ENCODE measurements around the gene THAP12. TPM values are rescaled to one million over a fixed set of nuclear protein-coding genes. Genes with fewer than 3 reads are reported as not detected.

THAP12 gene
- total RNA-seq, 1 experiment from 2014 or later, result 82.0 TPM

GRCh38 chr11:76382209-76382608 lies 1.3 kb upstream of the THAP12 start:
- in situ Hi-C loops (cut with HindIII; ENCODE audit: low sequenced_read_pairs), result loop anchor here (10.0 kb wide), 1 partner anchor 63 kb away; the partner anchor contains the start of gene EMSY
- DNase-seq (ENCODE audit: low spot score), result no peak

- in situ Hi-C loops (cut with HindIII; ENCODE audit: low sequenced_read_pairs), result loop anchor here (10.0 kb wide), 1 partner anchor 64 kb away; the partner anchor contains the start of gene EMSY
- peak; percentile 23 for DNase-seq (ENCODE audit: low spot score)
Measured at GRCh38 chr11:76380159-76380976, 564 bp downstream of the THAP12 start.

- in situ Hi-C loops (cut with HindIII; ENCODE audit: low sequenced_read_pairs), result loop anchor here (10.0 kb wide), 1 partner anchor 65 kb away; the partner anchor contains the start of gene EMSY
- DNase-seq (ENCODE audit: low spot score), result no peak
Measured at GRCh38 chr11:76379807-76380158, 1.1 kb downstream of the THAP12 start.

GRCh38 chr11:76376746-76377558 lies 4.0 kb downstream of the THAP12 start:
- in situ Hi-C loops (cut with HindIII; ENCODE audit: low sequenced_read_pairs), result no loop called here
- no peak for DNase-seq (ENCODE audit: low spot score)

GRCh38 chr11:76371170-76371569 lies 9.8 kb downstream of the THAP12 start:
- DNase-seq (ENCODE audit: low spot score), result no peak
- in situ Hi-C loops (cut with HindIII; ENCODE audit: low sequenced_read_pairs), result no loop called here

GRCh38 chr11:76369406-76369805 lies 11.5 kb downstream of the THAP12 start:
- in situ Hi-C loops (cut with HindIII; ENCODE audit: low sequenced_read_pairs), result no loop called here

GRCh38 chr11:76368490-76368889 lies 12.4 kb downstream of the THAP12 start:
- in situ Hi-C loops (cut with HindIII; ENCODE audit: low sequenced_read_pairs), result no loop called here
- no peak for DNase-seq (ENCODE audit: low spot score)

More at GRCh38 chr11:76369406-76369805, 11.5 kb downstream of the THAP12 start:
- no peak for DNase-seq (ENCODE audit: low spot score)

- in situ Hi-C loops (cut with HindIII; ENCODE audit: low sequenced_read_pairs), result no loop called here
- no peak for DNase-seq (ENCODE audit: low spot score)
Measured at GRCh38 chr11:76365038-76365679, 15.8 kb downstream of the THAP12 start.

GRCh38 chr11:76362716-76363115 lies 18.2 kb downstream of the THAP12 start:
- in situ Hi-C loops (cut with HindIII; ENCODE audit: low sequenced_read_pairs), result no loop called here

GRCh38 chr11:76361776-76362175 lies 19.2 kb downstream of the THAP12 start:
- in situ Hi-C loops (cut with HindIII; ENCODE audit: low sequenced_read_pairs), result no loop called here

More at GRCh38 chr11:76362716-76363115, 18.2 kb downstream of the THAP12 start:
- DNase-seq (ENCODE audit: low spot score), result no peak

GRCh38 chr11:76361374-76361773 lies 19.6 kb downstream of the THAP12 start:
- DNase-seq (ENCODE audit: low spot score), result peak; percentile 17
- in situ Hi-C loops (cut with HindIII; ENCODE audit: low sequenced_read_pairs), result no loop called here

More at GRCh38 chr11:76361776-76362175, 19.2 kb downstream of the THAP12 start:
- no peak for DNase-seq (ENCODE audit: low spot score)

- in situ Hi-C loops (cut with HindIII; ENCODE audit: low sequenced_read_pairs), result no loop called here
- no peak for DNase-seq (ENCODE audit: low spot score)
Measured at GRCh38 chr11:76355172-76355571, 25.8 kb downstream of the THAP12 start.

- in situ Hi-C loops (cut with HindIII; ENCODE audit: low sequenced_read_pairs), result no loop called here
- no peak for DNase-seq (ENCODE audit: low spot score)
Measured at GRCh38 chr11:76348348-76348747, 32.6 kb downstream of the THAP12 start.

GRCh38 chr11:76347466-76347865 lies 33.5 kb downstream of the THAP12 start:
- in situ Hi-C loops (cut with HindIII; ENCODE audit: low sequenced_read_pairs), result no loop called here
- no peak for DNase-seq (ENCODE audit: low spot score)

GRCh38 chr11:76339221-76339620 lies 41.7 kb downstream of the THAP12 start:
- in situ Hi-C loops (cut with HindIII; ENCODE audit: low sequenced_read_pairs), result no loop called here

GRCh38 chr11:76337923-76338322 lies 43.0 kb downstream of the THAP12 start:
- in situ Hi-C loops (cut with HindIII; ENCODE audit: low sequenced_read_pairs), result no loop called here
- DNase-seq (ENCODE audit: low spot score), result no peak

More at GRCh38 chr11:76339221-76339620, 41.7 kb downstream of the THAP12 start:
- DNase-seq (ENCODE audit: low spot score), result no peak

- in situ Hi-C loops (cut with HindIII; ENCODE audit: low sequenced_read_pairs), result no loop called here
- DNase-seq (ENCODE audit: low spot score), result no peak
Measured at GRCh38 chr11:76337469-76337868, 43.5 kb downstream of the THAP12 start.

- in situ Hi-C loops (cut with HindIII; ENCODE audit: low sequenced_read_pairs), result no loop called here
- DNase-seq (ENCODE audit: low spot score), result no peak
Measured at GRCh38 chr11:76336597-76336996, 44.3 kb downstream of the THAP12 start.

- in situ Hi-C loops (cut with HindIII; ENCODE audit: low sequenced_read_pairs), result no loop called here
- no peak for DNase-seq (ENCODE audit: low spot score)
Measured at GRCh38 chr11:76335842-76336241, 45.1 kb downstream of the THAP12 start.

All from G401 (cell line).